Middle frontal gyrus (tissue), 1 donor: ENCODE results near the gene SERPIND1.
"Not testable (repeated sequence)": the region's sequence is repeated elsewhere in the genome, so short reads cannot be mapped to it uniquely, and the experiment has no call there.

Experiments
- DNase-seq: peaks from one replicate; pipeline ENCODE4 v3.0.0-alpha.2; 2015; ENCODE audit warnings: low spot score; ENCODE audit errors: extremely low spot score

Gene SERPIND1, protein sequence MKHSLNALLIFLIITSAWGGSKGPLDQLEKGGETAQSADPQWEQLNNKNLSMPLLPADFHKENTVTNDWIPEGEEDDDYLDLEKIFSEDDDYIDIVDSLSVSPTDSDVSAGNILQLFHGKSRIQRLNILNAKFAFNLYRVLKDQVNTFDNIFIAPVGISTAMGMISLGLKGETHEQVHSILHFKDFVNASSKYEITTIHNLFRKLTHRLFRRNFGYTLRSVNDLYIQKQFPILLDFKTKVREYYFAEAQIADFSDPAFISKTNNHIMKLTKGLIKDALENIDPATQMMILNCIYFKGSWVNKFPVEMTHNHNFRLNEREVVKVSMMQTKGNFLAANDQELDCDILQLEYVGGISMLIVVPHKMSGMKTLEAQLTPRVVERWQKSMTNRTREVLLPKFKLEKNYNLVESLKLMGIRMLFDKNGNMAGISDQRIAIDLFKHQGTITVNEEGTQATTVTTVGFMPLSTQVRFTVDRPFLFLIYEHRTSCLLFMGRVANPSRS

DNA sequence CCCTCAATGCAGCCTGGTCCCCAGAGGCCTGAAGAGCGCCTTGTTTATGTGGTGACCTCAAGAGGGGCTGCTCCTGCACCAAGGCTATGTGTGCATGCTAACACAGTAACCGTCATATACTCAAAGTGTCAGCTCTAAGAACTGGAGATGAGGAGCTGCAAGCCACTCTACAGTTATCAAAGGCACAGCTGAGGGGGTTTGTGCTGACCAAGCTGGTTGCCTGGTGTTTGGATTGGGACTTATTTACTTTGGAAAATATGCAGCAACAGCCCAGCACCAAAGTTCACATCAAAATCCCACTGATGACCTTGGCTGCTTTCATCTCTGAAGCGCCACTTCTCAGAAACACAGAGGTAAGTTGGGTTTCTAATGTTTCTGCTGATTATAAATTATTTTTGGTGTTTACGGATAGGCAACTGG lies at the start of gene SERPIND1:
Gene SERPIND1 (plus strand): TSS at position 321 of the 420 bp plus-strand sequence. CDS start 5,200 bp downstream, outside the sequence.
- DNase-seq: no peak

- DNase-seq: no peak
Measured at GRCh38 chr22:20724676-20725454, 49.0 kb upstream of the SERPIND1 start.

DNA sequence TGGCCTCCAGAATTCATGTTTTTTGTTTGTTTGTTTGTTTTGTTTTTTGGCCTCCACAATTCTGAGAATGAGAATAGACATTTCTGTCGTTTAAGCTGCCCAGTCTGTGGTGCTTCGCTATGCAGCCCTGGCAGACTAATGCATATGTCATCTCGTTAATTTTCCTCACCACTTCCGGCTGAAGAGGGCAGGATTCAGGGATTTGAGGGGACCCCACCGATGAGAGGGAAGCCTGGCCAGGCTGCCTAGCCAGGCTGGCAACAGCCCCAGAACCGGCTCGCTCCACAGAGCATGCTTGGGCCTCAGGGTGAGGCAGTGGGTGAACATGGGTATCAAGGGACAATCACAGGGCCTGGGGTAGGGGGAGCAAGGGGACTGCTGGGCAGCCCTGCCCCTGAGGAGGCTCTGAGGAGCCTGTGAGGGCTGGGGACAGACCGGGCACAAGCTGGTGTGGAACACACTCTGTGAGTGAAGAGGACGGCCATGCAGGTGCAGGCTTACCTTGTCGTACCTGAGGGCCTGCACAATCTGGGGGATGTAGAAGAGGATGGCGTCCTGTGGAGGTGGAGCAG lies 47.8 kb upstream of the SERPIND1 start:
- DNase-seq: no peak

- no peak for DNase-seq
Measured at GRCh38 chr22:20727118-20728015, 46.5 kb upstream of the SERPIND1 start.

DNA sequence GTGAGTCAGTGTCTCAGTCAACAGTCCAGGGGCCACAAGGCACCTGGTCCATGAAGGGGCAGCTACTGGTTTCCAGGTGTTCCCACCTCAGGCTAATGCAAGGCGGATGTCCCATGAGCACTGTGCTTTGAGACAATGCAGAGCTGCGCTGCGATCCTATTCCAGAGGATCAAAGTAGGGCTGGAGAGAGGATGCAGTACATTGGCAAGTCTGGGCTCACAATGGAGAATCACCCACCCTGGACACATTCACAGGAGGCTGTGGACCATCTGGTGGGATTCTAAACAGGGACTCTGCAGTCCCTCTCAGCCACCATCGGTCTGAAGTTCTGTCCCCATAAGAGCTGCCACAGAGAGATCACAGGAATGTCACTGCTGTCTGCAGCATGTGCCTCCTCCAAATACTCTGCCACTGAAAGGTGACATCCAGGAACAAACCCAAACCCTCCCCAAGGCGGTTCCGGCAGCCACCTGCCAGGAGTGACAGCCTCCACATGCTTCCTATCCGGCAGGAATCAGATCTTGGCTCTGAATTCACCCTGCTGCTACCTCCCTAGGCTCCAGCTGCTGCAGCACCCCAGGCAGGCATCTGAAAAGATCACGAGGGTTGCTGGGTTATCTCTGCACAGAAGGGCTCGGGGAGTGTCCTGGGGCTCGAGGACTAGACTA lies 45.3 kb upstream of the SERPIND1 start:
- no peak for DNase-seq

DNA sequence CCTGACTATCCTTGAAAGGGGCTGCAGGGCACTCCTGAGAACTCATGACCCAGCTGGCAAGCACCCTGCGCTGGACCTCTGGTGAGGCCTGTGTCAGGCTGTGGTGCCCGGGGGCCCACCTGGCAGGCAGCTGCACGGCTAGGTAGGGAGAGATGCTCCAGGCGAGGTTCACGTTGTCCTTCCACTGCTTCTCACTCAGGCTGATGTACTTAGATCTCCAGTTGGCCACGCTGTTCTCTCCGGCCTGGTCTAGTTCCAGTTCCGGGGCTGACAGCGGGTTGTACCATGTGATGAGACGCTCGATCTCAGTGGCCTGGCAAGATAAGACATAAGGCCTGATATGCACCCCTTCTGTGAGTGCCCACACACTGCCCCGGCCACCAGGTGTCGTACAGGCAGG lies 44.7 kb upstream of the SERPIND1 start:
- DNase-seq: no peak

- not testable (repeated sequence) for DNase-seq
Measured at GRCh38 chr22:20732431-20732830, 41.5 kb upstream of the SERPIND1 start.

DNA sequence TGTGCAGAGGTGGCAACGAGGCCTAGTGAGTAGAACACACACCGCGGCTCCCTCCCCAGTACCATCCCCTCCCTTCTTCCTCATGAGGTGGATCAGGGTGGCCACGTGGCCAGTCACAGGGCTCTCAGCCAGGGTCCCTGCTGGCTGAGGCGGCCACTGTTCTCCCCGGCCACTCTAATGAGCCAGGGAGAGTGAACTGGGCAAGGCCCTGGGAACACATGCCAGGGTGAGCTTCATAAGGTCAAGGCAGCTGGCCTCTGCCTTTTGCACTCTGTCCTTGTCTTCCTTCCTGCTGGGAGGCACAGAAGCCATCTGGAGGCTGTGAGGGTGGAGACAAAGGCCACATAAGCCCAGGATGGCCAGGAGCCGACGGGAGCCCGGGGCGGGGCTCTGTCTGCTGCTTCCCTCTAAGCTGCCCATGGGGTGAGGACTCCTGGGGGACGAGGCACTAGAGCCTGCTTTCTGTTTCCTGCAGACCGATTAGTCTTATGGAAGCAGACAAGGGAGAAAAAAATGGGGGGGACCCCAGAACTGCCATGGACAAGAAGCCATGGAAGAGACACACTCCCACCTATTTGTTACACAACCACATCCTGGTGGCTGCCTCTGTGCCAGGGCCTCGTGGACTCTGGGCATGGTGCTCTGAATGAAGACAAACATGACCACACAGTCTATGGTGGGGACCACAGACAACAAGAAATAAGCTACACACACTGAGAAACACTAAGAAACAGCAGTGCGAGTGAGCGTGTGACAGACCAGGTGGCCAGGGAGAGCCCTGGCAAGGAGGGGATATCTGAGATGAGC lies 38.4 kb upstream of the SERPIND1 start:
- not testable (repeated sequence) for DNase-seq

DNA sequence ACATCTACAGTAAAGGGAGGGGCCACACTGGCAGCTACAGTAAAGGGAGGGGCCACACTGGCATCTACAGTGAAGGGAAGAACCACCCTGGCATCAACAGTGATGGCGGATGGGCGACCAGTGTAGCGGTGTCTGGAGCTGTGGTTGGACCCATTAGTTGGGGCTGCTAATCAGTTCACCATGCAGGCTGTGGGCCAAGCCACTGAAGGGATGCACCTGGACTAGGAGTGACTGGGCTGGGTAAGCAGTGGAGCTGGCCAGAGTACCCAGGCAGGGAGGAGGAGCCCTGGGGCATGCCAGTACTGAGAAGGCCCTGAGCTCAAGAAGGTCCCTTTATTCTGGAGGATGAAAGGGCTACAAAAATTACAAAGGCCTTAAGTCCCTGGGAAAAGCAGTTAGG lies 37.0 kb upstream of the SERPIND1 start:
- DNase-seq: not testable (repeated sequence)

GRCh38 chr22:20738394-20739089 lies 35.4 kb upstream of the SERPIND1 start:
- no peak for DNase-seq

DNA sequence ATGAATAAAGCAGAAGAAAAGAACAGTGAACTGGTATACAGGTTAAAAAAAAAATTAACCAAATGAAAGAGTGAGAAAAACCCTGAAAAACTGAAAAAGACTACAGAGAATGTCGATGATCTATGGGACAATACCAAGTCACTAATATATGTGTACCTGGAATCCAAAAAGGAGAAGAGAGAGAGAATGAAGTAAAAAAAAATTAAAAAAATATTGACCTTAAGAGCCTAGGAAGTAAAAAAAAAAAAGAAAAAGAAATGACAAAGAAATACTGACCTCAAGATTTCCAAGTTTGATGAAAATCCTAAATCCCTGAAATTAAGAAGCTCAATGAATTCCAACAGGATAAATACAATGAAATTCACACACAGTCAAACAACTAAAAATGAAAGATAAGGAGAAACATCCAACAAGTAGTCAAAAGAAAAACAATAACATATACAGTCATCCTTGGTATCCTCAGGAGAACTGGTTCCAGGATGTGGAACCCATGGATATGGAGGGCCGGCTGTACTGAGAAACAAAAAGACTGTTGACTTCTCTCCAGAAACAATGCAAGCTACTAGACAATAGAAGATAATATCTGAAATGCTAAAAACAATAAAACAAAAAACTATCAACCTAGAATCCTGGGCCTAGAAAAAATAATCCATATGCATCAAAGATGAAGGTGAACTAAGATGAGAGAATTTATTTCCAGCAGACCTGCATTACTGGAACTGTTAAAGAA lies 33.5 kb upstream of the SERPIND1 start:
- no peak for DNase-seq

- DNase-seq: no peak
Measured at GRCh38 chr22:20741008-20741633, 32.8 kb upstream of the SERPIND1 start.

GRCh38 chr22:20741634-20742581 lies 32.0 kb upstream of the SERPIND1 start:
- DNase-seq: no peak

GRCh38 chr22:20742764-20743163 lies 31.1 kb upstream of the SERPIND1 start:
- DNase-seq: no peak

GRCh38 chr22:20744456-20744855 lies 29.5 kb upstream of the SERPIND1 start:
- no peak for DNase-seq

DNA sequence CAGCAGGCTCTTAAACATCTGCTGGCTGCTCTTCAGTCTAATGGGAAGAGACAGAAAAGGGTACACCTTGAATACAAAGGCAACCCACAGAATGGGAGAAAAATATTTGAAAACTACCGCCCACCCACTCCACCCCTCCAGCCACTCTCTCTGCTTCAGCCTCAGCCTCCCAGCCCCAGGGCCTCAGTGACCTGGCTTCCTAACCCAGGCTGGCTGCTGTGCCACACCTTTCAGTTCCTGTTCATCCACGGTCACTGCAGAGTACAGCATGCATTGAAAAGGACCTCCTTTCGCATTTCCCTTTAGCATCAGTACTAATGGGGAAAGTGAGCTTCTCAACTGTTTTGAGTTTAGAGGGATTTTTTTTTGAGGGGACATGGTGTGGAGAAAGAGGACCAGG lies 28.8 kb upstream of the SERPIND1 start:
- DNase-seq: no peak
